Measurements from ENCODE around the gene SPEM1. TPM values are rescaled to one million over a fixed set of nuclear protein-coding genes. Genes with fewer than 3 reads are reported as not detected.
"Not testable (repeated sequence)": the region's sequence is repeated elsewhere in the genome, so short reads cannot be mapped to it uniquely, and the experiment has no call there.

Gene SPEM1
- total RNA-seq, 4 donors from 2014 or later = not detected

DNA sequence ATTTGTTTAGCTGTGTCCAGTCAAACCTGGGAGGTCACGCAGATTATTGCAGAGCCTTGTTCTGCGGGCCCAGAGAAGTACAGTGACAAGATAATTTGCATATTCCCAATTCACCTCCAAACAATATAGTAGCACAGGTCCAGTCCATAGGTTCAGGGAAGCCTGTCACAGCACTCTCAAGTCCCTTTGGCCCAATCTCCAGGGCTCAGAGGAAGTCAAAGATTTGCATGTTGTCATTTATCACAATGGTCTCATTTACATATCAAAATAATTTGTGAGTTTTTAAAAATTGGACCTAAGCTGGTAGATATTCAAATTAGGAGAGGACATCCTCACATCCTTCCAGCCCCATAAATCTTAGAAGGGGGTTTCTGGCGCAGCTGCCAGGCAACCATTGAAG is 47.4 kb downstream of the SPEM1 start:
- Histone ChIP-seq H3K9me3 (no peaks in the 10 kb centered on the region), H3K27me3 (no peaks in the 10 kb centered on the region), H3K36me3 (peaks cover 19 to 24% of the 10 kb centered on the region in 2 donors), H3K4me1 (peaks cover 32 to 47% of the 10 kb centered on the region in 2 donors), H3K4me3 (replicated peaks in 1 of 3) (no peak overlapping the region), H3K27ac (peak overlapping the region; percentile 54 to 74 (median 66))
- no peak for TF ChIP-seq POLR2A (IDR thresholded peaks at IDR 0.05)
- TF ChIP-seq, protein P1, sequence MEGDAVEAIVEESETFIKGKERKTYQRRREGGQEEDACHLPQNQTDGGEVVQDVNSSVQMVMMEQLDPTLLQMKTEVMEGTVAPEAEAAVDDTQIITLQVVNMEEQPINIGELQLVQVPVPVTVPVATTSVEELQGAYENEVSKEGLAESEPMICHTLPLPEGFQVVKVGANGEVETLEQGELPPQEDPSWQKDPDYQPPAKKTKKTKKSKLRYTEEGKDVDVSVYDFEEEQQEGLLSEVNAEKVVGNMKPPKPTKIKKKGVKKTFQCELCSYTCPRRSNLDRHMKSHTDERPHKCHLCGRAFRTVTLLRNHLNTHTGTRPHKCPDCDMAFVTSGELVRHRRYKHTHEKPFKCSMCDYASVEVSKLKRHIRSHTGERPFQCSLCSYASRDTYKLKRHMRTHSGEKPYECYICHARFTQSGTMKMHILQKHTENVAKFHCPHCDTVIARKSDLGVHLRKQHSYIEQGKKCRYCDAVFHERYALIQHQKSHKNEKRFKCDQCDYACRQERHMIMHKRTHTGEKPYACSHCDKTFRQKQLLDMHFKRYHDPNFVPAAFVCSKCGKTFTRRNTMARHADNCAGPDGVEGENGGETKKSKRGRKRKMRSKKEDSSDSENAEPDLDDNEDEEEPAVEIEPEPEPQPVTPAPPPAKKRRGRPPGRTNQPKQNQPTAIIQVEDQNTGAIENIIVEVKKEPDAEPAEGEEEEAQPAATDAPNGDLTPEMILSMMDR (IDR thresholded peaks at IDR 0.05) = no peak
- DNase-seq = no peak
- WGBS, 2 donors = 67 to 80% methylated on average over 2 to 3 of the region's 3 CpGs
- intact Hi-C loops (cut with DNase I) = no loop called here

DNA sequence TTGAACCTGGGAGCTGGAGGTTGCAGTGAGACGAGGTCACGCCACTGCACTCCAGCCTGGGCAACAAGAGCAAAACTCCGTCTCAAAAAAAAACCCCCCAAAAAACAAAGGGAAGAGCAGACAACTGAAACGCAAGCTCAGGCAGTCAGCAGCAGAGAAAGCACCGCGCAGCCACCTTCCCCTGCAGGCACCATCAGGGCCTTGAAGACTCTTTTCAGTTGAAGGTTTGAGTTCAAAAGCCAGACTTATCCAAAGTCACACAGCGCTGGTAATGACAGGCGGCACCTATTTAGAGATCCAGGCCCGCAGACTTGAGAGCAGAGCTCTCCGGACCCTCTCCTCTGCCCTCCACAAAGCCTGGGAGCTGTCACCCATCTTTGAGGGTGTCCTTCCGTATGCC is 48.2 kb downstream of the SPEM1 start:
- no peak overlapping the region for H3K4me3 ChIP-seq (replicated peaks in 1 of 3)
- H3K36me3 ChIP-seq = peaks cover 11 to 16% of the 10 kb centered on the region in 2 donors
- H3K27ac ChIP-seq = peak overlapping the region in 2 of 3 donors; percentile 50 to 66
- intact Hi-C loops (cut with DNase I) = no loop called here
- WGBS, 2 donors = 89 to 96% methylated on average over 11 of the region's 11 CpGs
- no peak for DNase-seq
- no peaks in the 10 kb centered on the region for H3K27me3 ChIP-seq
- H3K9me3 ChIP-seq = no peaks in the 10 kb centered on the region
- H3K4me1 ChIP-seq = peaks cover 32 to 47% of the 10 kb centered on the region in 2 donors
- TF ChIP-seq, protein P1 (IDR thresholded peaks at IDR 0.05) = no peak
- no peak for TF ChIP-seq POLR2A (IDR thresholded peaks at IDR 0.05)

DNA sequence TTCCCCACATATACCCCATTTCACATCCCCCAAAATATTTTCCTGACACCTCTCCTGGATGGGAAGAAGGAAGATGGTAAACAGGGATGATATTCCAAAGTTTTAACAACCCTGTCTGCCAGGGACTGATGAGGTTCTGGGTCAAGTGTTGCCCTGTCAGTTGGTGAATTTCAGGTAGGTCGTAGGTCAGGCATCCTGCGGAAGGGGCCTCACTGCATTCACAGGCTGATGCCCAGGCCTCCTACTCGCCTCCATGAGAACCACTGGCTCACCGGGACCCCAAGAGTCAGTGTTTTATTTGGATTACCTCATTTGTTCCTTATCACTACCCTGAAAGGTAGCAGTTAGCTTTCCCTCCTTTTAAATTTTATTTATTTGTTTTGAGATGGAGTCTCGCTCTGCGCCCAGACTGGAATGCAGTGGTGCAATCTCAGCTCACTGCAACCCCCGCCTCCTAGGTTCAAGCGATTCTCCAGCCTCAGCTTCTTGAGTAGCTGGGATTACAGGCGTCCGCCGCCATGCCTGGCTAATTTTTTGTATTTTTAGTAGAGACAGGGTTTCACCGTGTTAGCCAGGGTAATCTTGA is 48.8 kb downstream of the SPEM1 start:
- no peak overlapping the region for H3K4me3 ChIP-seq (replicated peaks in 1 of 3)
- H3K27me3 ChIP-seq = no peaks in the 10 kb centered on the region
- no peaks in the 10 kb centered on the region for H3K9me3 ChIP-seq
- H3K4me1 ChIP-seq = peaks cover 32 to 47% of the 10 kb centered on the region in 2 donors
- DNase-seq = peak; percentile 50 to 62
- WGBS, 2 donors = 58 to 64% methylated on average over 12 of the region's 12 CpGs
- no peak for TF ChIP-seq POLR2A (IDR thresholded peaks at IDR 0.05)
- TF ChIP-seq, protein P1 (IDR thresholded peaks at IDR 0.05) = no peak
- H3K27ac ChIP-seq = peak overlapping the region in 2 of 3 donors; percentile 4 to 50
- H3K36me3 ChIP-seq = peaks cover 5 to 10% of the 10 kb centered on the region in 2 donors
- intact Hi-C loops (cut with DNase I) = no loop called here

DNA sequence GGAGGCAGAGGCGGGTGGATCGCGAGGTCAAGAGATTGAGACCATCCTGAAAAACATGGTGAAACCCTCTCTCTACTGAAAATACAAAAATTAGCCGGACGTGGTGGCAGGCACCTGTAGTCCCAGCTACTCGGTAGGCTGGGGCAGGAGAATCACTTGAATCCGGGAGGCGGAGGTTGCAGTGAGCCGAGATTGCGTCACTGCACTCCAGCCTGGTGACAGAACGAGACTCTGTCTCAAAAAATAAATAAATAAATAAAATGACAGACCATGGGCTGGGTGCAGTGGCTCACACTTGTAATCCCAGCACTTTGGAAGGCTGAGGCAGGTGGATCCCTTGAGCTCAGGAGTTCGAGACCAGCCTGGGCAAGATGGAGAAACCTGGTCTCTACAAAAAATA is 49.7 kb downstream of the SPEM1 start:
- H3K9me3 ChIP-seq; H3K27me3 ChIP-seq; H3K4me3 ChIP-seq (replicated peaks in 1 of 3); H3K36me3 ChIP-seq; DNase-seq; intact Hi-C loops (cut with DNase I): not testable (repeated sequence)
- peaks cover 33 to 53% of the 10 kb centered on the region in 2 donors for H3K4me1 ChIP-seq
- peak overlapping the region in 1 of 3 donors; percentile 50 for H3K27ac ChIP-seq
- WGBS, 2 donors = 92 to 93% methylated on average over 12 of the region's 12 CpGs

DNA sequence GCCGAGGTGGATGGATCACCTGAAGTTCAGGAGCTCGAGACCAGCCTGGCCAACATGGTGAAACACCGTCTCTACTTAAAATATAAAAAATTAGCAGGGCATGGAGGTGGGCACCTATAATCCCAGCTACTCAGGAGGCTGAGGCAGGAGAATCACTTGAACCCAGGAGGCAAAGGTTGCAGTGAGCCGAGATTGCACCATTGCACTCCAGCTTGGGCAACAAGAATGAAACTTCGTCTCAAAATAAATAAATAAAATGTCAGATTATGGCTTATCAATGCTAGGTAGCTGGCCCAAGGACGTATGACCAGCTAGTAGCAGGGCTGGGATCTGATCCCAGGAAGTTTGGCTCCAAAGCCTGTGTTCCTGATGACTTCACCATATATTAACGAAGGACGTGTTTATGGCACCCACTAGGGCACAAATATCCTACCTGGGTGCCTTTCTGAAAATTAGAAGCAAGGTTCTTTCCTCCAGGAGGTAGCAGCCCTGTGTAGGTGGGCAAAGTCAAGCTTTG is 50.4 kb downstream of the SPEM1 start:
- H3K36me3 ChIP-seq; H3K9me3 ChIP-seq; H3K27ac ChIP-seq; DNase-seq; intact Hi-C loops (cut with DNase I); H3K4me3 ChIP-seq (replicated peaks in 1 of 3); H3K27me3 ChIP-seq: not testable (repeated sequence)
- 86 to 92% methylated on average over 8 of the region's 8 CpGs for WGBS, 2 donors
- peaks cover 39 to 60% of the 10 kb centered on the region in 2 donors for H3K4me1 ChIP-seq

Other genes with a start within 250 kb of the SPEM1 start
- gene ASGR1, start 241.0 kb upstream of the SPEM1 start, total RNA-seq = 1 to 10 TPM in 3 of 4 donors, not detected in 1; 3.0 to 6.5 (median 3.3) TPM
- gene DLG4, start 200.5 kb upstream of the SPEM1 start, total RNA-seq = 10 to 100 TPM in 2 of 4 donors, 1 to 10 TPM in 2; 6.8 to 21.5 (median 12.4) TPM
- gene ACADVL, start 200.4 kb upstream of the SPEM1 start, total RNA-seq = 1,000 to 10,000 TPM in 1 of 4 donors, 100 to 1,000 TPM in 3; 581 to 1,743 (median 795) TPM
- gene DVL2, start 185.8 kb upstream of the SPEM1 start, total RNA-seq = 10 to 100 TPM; 45.3 to 68.6 (median 49.0) TPM
- gene PHF23, start 180.9 kb upstream of the SPEM1 start, total RNA-seq = 10 to 100 TPM; 19.8 to 39.5 (median 35.8) TPM
- 100 to 1,000 TPM; 112 to 840 (median 273) TPM for gene GABARAP, start 177.9 kb upstream of the SPEM1 start, total RNA-seq
- gene CTDNEP1, start 168.6 kb upstream of the SPEM1 start, total RNA-seq = 10 to 100 TPM; 35.1 to 70.4 (median 48.4) TPM
- 10 to 100 TPM; 27.4 to 49.0 (median 33.0) TPM for gene ELP5, start 168.1 kb upstream of the SPEM1 start, total RNA-seq
- 100 to 1,000 TPM; 108 to 161 (median 144) TPM for gene CLDN7, start 157.8 kb upstream of the SPEM1 start, total RNA-seq
- gene SLC2A4, start 138.6 kb upstream of the SPEM1 start, total RNA-seq = 10 to 100 TPM in 1 of 4 donors, 1 to 10 TPM in 3; 2.5 to 14.6 (median 3.9) TPM
- 1 to 10 TPM; 1.2 to 4.1 (median 2.1) TPM for gene YBX2, start 125.7 kb upstream of the SPEM1 start, total RNA-seq
- gene EIF5A, start 112.7 kb upstream of the SPEM1 start, total RNA-seq = 100 to 1,000 TPM; 135 to 210 (median 144) TPM
- gene GPS2, start 105.0 kb upstream of the SPEM1 start, total RNA-seq = 100 to 1,000 TPM in 2 of 4 donors, 10 to 100 TPM in 2; 69.5 to 130 (median 100) TPM
- 10 to 100 TPM; 18.5 to 32.8 (median 22.5) TPM for gene NEURL4, start 91.0 kb upstream of the SPEM1 start, total RNA-seq
- gene ACAP1, start 83.8 kb upstream of the SPEM1 start, total RNA-seq = 1 to 10 TPM in 3 of 4 donors, under 1 TPM in 1; 0.89 to 7.1 (median 3.8) TPM
- 10 to 100 TPM in 3 of 4 donors, 1 to 10 TPM in 1; 6.6 to 20.4 (median 18.7) TPM for gene KCTD11, start 68.2 kb upstream of the SPEM1 start, total RNA-seq
- not detected for gene TMEM95, start 65.2 kb upstream of the SPEM1 start, total RNA-seq
- gene TNK1, start 39.2 kb upstream of the SPEM1 start, total RNA-seq = 10 to 100 TPM; 11.0 to 30.2 (median 15.9) TPM
- 10 to 100 TPM; 18.3 to 21.6 (median 19.9) TPM for gene PLSCR3, start 25.8 kb upstream of the SPEM1 start, total RNA-seq
- 100 to 1,000 TPM in 1 of 4 donors, 10 to 100 TPM in 3; 27.8 to 133 (median 35.2) TPM for gene TMEM256, start 16.2 kb upstream of the SPEM1 start, total RNA-seq
- 1 to 10 TPM; 2.2 to 6.3 (median 4.7) TPM for gene NLGN2, start 12.5 kb upstream of the SPEM1 start, total RNA-seq
- under 1 TPM in 1 of 4 donors, not detected in 3; 0.40 TPM for gene SPEM2, start 5.3 kb downstream of the SPEM1 start, total RNA-seq
- not detected for gene SPEM3, start 8.5 kb downstream of the SPEM1 start, total RNA-seq
- 10 to 100 TPM; 11.3 to 19.4 (median 16.4) TPM for gene TMEM102, start 15.1 kb downstream of the SPEM1 start, total RNA-seq
- gene FGF11, start 19.2 kb downstream of the SPEM1 start, total RNA-seq = 10 to 100 TPM in 3 of 4 donors, 1 to 10 TPM in 1; 4.3 to 12.1 (median 10.5) TPM
- 10 to 100 TPM; 13.4 to 29.2 (median 19.8) TPM for gene CHRNB1, start 24.7 kb downstream of the SPEM1 start, total RNA-seq
- gene ZBTB4, start 59.3 kb downstream of the SPEM1 start, total RNA-seq = 10 to 100 TPM; 58.5 to 85.2 (median 79.9) TPM
- not detected for gene SLC35G6, start 61.1 kb downstream of the SPEM1 start, total RNA-seq
- 100 to 1,000 TPM in 2 of 4 donors, 10 to 100 TPM in 2; 47.6 to 125 (median 82.2) TPM for gene POLR2A, start 64.0 kb downstream of the SPEM1 start, total RNA-seq
- gene TNFSF12, start 128.7 kb downstream of the SPEM1 start, total RNA-seq = 10 to 100 TPM; 17.9 to 39.9 (median 30.8) TPM
- 10 to 100 TPM; 11.7 to 32.2 (median 24.8) TPM for gene TNFSF13, start 138.4 kb downstream of the SPEM1 start, total RNA-seq
- 10 to 100 TPM; 62.4 to 73.3 (median 66.3) TPM for gene SENP3, start 141.6 kb downstream of the SPEM1 start, total RNA-seq
- gene CD68, start 159.3 kb downstream of the SPEM1 start, total RNA-seq = 10 to 100 TPM; 13.6 to 52.0 (median 21.5) TPM
- 100 to 1,000 TPM in 3 of 4 donors, 10 to 100 TPM in 1; 88.8 to 250 (median 164) TPM for gene MPDU1, start 163.5 kb downstream of the SPEM1 start, total RNA-seq
- 1 to 10 TPM in 1 of 4 donors, under 1 TPM in 1, not detected in 2; 0.67 to 3.1 TPM for gene SOX15, start 169.8 kb downstream of the SPEM1 start, total RNA-seq
- gene FXR2, start 194.6 kb downstream of the SPEM1 start, total RNA-seq = 10 to 100 TPM; 27.6 to 37.5 (median 28.6) TPM
- 10 to 100 TPM; 59.5 to 74.2 (median 61.9) TPM for gene SAT2, start 207.5 kb downstream of the SPEM1 start, total RNA-seq
- gene SHBG, start 209.8 kb downstream of the SPEM1 start, total RNA-seq = under 1 TPM in 1 of 4 donors, not detected in 3; 0.83 TPM
- 1 to 10 TPM in 2 of 4 donors, under 1 TPM in 2; 0.40 to 1.7 (median 0.90) TPM for gene ATP1B2, start 230.6 kb downstream of the SPEM1 start, total RNA-seq

Measured in thyroid gland (tissue), 4 donors.